GM12864 (cell line): ENCODE results near the gene GABRR1.

ENCODE experiments used
- DNase-seq: peaks from one replicate; pipeline ENCODE4 v3.0.0-alpha.2; 2011; ENCODE audit warnings: low read depth
- H3K4me3 ChIP-seq: 2 replicates; pipeline ENCODE4 v1.5.1; 2011; ENCODE audit warnings: mild to moderate bottlenecking, low read depth, low read length, control low read depth
- TF ChIP-seq, protein P1 (sequence below): IDR thresholded peaks from 2 replicates; pipeline ENCODE4 v1.5.1; 2011; ENCODE audit warnings: low read depth, mild to moderate bottlenecking, moderate library complexity, low read length, control low read depth, inconsistent platforms; ENCODE audit errors: missing control alignments

GABRR1 gene

DNA sequence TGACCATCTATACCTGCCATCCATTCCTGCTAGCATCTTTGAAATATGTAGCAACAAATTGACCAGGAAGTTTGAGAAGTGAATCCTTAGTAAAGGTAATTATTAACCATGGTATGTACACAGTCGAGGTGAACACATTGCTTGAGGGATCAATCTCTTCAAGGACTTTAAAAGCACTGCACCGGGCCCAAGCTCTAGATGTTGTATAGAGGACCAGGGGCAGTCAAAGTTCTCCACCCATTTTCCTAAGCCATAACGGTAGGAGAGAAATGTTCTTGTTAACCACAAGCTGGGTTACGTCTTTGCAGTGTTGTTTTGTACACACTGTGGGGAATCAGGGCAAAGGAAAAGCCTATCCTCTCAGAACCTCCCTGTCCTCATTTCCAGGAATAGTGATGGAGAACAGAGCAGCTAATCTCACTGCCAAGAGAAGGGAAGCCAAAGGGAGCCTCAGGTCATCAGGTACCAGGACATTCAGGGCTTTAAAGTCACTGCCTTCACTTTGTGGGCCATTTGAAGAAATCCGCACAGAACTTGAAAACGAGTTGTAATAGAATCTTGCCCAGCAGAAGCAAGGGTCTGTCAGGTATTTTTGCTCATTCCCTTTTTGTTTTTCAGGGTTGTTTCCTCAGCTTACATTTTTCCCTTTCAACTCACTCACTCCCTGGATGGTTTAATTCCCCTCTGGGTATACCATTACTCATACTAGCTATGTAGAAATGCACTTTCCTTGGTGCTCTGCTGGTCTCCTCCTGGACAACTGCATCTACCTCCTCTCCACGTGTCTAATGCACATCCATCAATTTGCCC is 76.6 kb downstream of the GABRR1 start:
- no peak for DNase-seq
- TF ChIP-seq, protein P1, sequence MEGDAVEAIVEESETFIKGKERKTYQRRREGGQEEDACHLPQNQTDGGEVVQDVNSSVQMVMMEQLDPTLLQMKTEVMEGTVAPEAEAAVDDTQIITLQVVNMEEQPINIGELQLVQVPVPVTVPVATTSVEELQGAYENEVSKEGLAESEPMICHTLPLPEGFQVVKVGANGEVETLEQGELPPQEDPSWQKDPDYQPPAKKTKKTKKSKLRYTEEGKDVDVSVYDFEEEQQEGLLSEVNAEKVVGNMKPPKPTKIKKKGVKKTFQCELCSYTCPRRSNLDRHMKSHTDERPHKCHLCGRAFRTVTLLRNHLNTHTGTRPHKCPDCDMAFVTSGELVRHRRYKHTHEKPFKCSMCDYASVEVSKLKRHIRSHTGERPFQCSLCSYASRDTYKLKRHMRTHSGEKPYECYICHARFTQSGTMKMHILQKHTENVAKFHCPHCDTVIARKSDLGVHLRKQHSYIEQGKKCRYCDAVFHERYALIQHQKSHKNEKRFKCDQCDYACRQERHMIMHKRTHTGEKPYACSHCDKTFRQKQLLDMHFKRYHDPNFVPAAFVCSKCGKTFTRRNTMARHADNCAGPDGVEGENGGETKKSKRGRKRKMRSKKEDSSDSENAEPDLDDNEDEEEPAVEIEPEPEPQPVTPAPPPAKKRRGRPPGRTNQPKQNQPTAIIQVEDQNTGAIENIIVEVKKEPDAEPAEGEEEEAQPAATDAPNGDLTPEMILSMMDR = no peak
- no peak overlapping the region for H3K4me3 ChIP-seq

DNA sequence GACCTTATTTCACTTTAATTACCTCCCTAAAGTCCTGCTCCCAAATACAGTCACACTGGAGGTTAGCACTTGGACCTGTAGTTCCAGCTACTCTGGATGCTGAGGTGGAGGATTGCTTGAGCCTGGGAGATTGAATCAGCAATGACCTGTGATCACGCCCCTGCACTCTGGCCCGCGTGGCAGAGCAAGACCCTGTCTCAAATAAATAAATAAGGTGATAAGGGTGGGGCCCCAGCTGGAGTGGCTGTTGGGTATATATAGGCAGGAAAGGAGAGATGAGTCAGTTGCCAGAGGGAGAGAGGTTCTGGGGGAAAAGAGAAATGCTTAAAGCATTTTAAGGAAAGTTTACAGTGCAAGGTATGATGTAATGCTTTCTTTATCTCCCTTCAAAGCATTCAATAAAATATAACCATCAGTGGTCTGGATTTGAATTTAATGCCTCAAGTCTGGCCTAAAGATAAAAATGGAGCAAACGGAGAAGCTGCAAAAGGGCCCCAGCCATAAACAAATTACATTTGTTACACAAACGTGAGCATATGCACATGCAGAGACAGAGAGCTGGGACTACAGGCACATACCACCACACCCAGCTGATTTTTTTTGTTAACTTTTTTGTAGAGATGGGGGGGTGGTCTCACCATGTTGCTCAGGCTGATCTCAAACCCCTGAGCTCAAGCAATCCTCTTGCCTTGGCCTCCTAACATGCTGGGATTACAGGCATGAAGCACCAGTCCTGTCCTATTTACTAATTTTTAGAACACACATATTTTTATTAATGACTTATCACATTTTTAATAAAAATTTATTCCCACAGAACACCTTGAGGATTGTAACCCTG is 77.4 kb downstream of the GABRR1 start:
- DNase-seq = no peak
- TF ChIP-seq, protein P1 = no peak

DNA sequence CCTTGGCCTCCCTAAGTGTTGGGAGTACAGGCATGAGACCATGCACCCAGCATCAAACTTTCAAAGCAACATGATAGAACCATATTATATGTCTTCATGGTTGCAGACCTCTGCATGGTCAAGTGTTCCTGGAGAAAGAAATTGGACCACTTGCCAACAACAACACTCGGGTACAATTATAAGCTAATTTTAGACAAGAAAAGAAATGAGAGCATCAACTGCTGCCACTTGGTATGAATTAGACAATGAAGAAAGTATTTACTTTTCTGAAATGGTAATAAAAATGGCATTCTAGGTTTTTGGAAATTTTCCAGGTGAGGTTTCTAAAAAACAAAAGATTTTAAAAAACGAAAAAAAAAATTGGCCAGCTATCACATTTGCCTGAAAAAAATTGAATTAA is 79.0 kb downstream of the GABRR1 start:
- no peak overlapping the region for H3K4me3 ChIP-seq
- TF ChIP-seq, protein P1 = no peak
- DNase-seq = no peak

More for the DNA sequence above, 77.4 kb downstream of the GABRR1 start:
- H3K4me3 ChIP-seq = no peak overlapping the region

DNA sequence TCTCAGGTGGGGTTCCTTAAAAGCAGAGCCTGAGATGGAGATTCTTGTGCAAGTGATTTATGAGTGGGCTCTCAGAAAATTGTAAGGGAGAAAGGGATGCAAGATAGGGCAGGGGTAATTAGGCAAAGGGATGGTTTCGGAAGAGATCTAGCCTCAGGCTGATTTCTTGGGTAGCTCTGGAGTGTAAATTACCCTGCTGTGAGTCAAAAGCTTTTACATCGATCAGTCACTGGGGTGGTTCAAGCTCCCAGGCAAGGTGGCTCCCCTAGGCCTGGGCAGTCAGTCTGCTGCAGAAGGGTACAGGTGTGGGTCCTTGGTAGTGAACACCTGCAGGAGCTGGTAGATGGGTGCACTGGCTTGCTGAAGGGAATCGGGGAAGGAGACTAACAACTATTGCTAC is 82.4 kb downstream of the GABRR1 start:
- DNase-seq = no peak
- no peak overlapping the region for H3K4me3 ChIP-seq
- TF ChIP-seq, protein P1 = no peak

DNA sequence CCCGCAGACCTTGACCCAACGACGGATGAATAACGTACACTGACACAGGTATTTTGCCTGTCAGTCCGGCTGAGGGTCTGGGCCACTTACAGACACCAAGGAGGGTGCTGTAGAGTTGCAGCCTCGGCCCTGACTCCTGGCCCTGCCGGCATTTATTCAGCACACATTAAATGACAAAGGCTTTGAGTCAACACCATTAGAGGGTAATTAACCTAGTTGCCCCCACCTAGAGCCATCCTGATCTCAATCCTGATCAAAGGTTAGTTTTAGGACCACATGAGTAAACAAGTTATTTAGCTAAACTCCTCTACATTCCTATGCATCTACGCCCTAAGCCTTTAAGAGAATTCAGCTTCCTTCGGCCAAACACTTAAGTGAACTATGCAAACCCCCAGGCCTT is 83.2 kb downstream of the GABRR1 start:
- no peak overlapping the region for H3K4me3 ChIP-seq
- no peak for DNase-seq
- TF ChIP-seq, protein P1 = no peak

DNA sequence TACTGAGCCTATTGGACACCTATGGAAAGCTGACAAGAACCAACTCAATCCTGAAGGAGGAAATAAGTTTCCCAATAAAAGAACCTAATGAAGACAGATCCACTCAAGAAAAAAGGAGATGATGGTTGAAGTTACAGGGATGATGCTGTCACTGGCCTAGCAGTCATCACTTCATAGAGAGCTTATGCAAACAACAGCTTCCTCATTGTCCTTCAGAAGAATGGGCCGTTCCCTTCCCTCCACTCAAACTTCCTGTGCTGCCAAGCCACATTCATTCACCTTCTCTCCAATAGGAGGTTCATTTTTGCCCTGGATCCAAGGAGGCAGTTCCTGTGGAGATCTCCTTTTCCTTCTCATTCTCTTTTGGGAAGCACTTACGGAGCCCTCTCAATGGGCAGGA is 85.1 kb downstream of the GABRR1 start:
- TF ChIP-seq, protein P1 = no peak

More for the DNA sequence above, 85.1 kb downstream of the GABRR1 start:
- no peak for DNase-seq
- no peak overlapping the region for H3K4me3 ChIP-seq
